HepG2 (cell line): Measurements from ENCODE around the gene CNP. TPM values are rescaled to one million over a fixed set of nuclear protein-coding genes. Genes with fewer than 3 reads are reported as not detected.

Experiments used
- BHLHE40 ChIP-seq: IDR thresholded peaks from 2 replicates; pipeline ENCODE4 v1.6.1; 2011; ENCODE audit warnings: low read length, improper control_type of control experiment
- ELF1 ChIP-seq: sonication (generic); formaldehyde crosslinking; IDR thresholded peaks from 2 replicates; pipeline ENCODE4 v1.4.0; 2020; ENCODE audit warnings: missing genetic modification reagents
- KDM2A ChIP-seq: sonication (generic); formaldehyde crosslinking; IDR thresholded peaks from 2 replicates; pipeline ENCODE4 v1.4.0; 2020; ENCODE audit warnings: low read depth, missing genetic modification reagents, borderline replicate concordance
- MAFK ChIP-seq, 2 experiments: IDR thresholded peaks in 1 of 2; conservative IDR thresholded peaks in 1 of 2; 2 replicates each; pipeline ENCODE4 v1.6.1; 2011; ENCODE audit warnings: improper control_type of control experiment in 2 of 2, low read length in 2 of 2
- NFYB ChIP-seq: sonication (generic); formaldehyde crosslinking; IDR thresholded peaks from 2 replicates; pipeline ENCODE4 v1.4.0; 2020; ENCODE audit warnings: missing genetic modification reagents
- RXRA ChIP-seq: sonication (generic); formaldehyde crosslinking; IDR thresholded peaks from 2 replicates; pipeline ENCODE4 v1.5.1; 2020; ENCODE audit warnings: missing genetic modification reagents
- TAF1 ChIP-seq: sonication (generic); formaldehyde crosslinking; IDR thresholded peaks from 2 replicates; pipeline ENCODE4 v1.4.0; 2020; ENCODE audit warnings: missing genetic modification reagents
- ZBTB8A ChIP-seq: sonication (generic); formaldehyde crosslinking; IDR thresholded peaks from 2 replicates; pipeline ENCODE4 v1.4.0; 2020; ENCODE audit warnings: mild to moderate bottlenecking, low read depth, missing genetic modification reagents, borderline replicate concordance
- ZFP36L2 ChIP-seq: sonication (generic); formaldehyde crosslinking; IDR thresholded peaks from 2 replicates; pipeline ENCODE4 v1.4.0; 2020; ENCODE audit warnings: missing genetic modification reagents
- ZNF263 ChIP-seq: sonication (generic); formaldehyde crosslinking; IDR thresholded peaks from 2 replicates; pipeline ENCODE4 v1.4.0; 2020; ENCODE audit warnings: missing genetic modification reagents
- ZNF572 ChIP-seq: sonication (generic); formaldehyde crosslinking; IDR thresholded peaks from 2 replicates; pipeline ENCODE4 v1.5.1; 2020; ENCODE audit warnings: mild to moderate bottlenecking, missing genetic modification reagents
- ZNF703 ChIP-seq: sonication (generic); formaldehyde crosslinking; IDR thresholded peaks from 2 replicates; pipeline ENCODE4 v1.5.1; 2020; ENCODE audit warnings: missing genetic modification reagents, mild to moderate bottlenecking, moderate library complexity, borderline replicate concordance
- ZNF749 ChIP-seq: sonication (generic); formaldehyde crosslinking; IDR thresholded peaks from 2 replicates; pipeline ENCODE4 v1.8.0; 2022; ENCODE audit warnings: mild to moderate bottlenecking, missing genetic modification reagents, moderate library complexity, borderline replicate concordance
- polyA plus RNA-seq, 8 experiments: library from polyadenylated mRNA; depleted of rRNA in 3 of 8; stranded (reverse) in 7 of 8; unstranded in 1 of 8; fragments of >200 nt; fragmentation: Illumina TruSeq in 4 of 8; extraction: Trizol in 4 of 8; gene quantifications; 2 replicates each; pipeline versions ENCODE4 v1.2.1 to v1.2.3, GENCODE V29; 2011 to 2016; ENCODE audit warnings: low read depth in 4 of 8, missing spikeins in 1 of 8, mixed read lengths in 1 of 8; ENCODE audit not compliant: insufficient read depth in 1 of 8
- total RNA-seq, 5 experiments: library from RNA; depleted of rRNA; stranded (reverse); fragments of >200 nt; fragmentation: Illumina TruSeq; extraction: Trizol; gene quantifications; 2 replicates each; pipeline ENCODE4 v1.2.3, GENCODE V29; 2016; ENCODE audit warnings: low read depth in 1 of 5
- TF ChIP-seq, protein P1 (sequence below), 2 experiments: sonication (generic) in 1 of 2; formaldehyde crosslinking in 1 of 2; IDR thresholded peaks; 2 replicates each; pipeline versions ENCODE4 v1.4.0 to v1.6.1; 2016 to 2020; ENCODE audit warnings: borderline replicate concordance in 1 of 2, low read depth in 1 of 2, mild to moderate bottlenecking in 1 of 2, missing genetic modification reagents in 1 of 2
- TF ChIP-seq, protein P2 (sequence below): sonication (generic); formaldehyde crosslinking; IDR thresholded peaks from 2 replicates; pipeline ENCODE4 v1.8.1; 2023; ENCODE audit warnings: mild to moderate bottlenecking, inconsistent platforms, moderate library complexity, missing genetic modification reagents, borderline replicate concordance
- TF ChIP-seq, protein P3 (sequence below): sonication (generic); formaldehyde crosslinking; IDR thresholded peaks from 2 replicates; pipeline ENCODE4 v1.5.1; 2020; ENCODE audit warnings: mild to moderate bottlenecking, missing genetic modification reagents
- TF ChIP-seq, protein P4 (sequence below): sonication (generic); formaldehyde crosslinking; IDR thresholded peaks from 2 replicates; pipeline ENCODE4 v1.5.0; 2020; ENCODE audit warnings: mild to moderate bottlenecking, missing genetic modification reagents

CNP gene
- total and polyA plus RNA-seq, 2 of the 13 experiments (the other 11 are each of a cell fraction or from before 2014, with no cell fraction given): 97.2 to 161 TPM

DNA sequence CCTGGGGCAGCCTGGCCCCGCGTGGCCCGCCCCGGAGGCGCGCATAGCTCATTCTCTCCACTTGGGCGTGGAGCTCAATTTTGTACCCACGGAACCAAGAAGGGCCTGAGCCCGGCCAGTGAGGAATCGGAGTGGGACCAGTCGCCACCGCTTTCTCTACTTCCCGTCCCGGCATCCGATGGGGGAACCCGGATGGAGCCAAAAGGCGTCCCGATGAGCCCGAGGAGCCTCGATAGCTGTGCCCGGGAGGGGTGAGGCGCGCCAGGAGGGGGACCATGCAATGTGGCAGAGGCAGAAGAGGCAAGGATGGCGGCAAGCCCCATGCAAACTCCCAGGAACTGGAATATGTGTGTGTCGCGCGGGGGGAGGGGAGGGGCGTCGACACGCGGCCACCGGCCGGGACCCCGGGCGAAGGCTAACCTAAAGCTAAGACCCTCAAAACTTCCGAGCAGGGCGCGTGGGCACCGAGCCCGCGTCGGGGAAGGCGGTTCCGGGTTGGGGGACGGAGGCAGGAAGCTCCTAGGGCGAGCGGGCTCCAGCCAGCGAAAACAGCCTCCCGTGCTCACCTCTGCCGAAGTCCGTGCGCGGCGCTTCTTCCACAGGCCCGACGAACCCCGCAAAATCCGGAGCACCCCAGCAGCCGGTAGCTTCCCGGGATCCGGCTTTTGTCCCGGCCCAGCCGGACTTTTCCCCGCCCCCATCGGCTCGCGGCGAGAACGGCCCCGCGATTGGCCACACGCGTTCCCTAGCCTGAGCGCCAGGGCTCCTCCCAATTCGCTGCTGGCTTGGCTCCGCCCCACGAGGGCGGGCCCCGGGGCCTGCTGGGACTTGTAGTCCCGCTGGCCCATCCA, 48.1 kb upstream of the CNP start, which contains the start of gene ACLY (continued):
- TF ChIP-seq, protein P1, sequence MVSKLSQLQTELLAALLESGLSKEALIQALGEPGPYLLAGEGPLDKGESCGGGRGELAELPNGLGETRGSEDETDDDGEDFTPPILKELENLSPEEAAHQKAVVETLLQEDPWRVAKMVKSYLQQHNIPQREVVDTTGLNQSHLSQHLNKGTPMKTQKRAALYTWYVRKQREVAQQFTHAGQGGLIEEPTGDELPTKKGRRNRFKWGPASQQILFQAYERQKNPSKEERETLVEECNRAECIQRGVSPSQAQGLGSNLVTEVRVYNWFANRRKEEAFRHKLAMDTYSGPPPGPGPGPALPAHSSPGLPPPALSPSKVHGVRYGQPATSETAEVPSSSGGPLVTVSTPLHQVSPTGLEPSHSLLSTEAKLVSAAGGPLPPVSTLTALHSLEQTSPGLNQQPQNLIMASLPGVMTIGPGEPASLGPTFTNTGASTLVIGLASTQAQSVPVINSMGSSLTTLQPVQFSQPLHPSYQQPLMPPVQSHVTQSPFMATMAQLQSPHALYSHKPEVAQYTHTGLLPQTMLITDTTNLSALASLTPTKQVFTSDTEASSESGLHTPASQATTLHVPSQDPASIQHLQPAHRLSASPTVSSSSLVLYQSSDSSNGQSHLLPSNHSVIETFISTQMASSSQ (IDR thresholded peaks at IDR 0.05; ENCODE audit: low read depth): no peak
- TF ChIP-seq, protein P1 (CRISPR knock-in tag; IDR thresholded peaks at IDR 0.05; ENCODE audit: borderline replicate concordance): peak; percentile 57; the same call in 1 of the 2 replicates
- TF ChIP-seq BHLHE40 (no peak), KDM2A (CRISPR knock-in tag) (0 out of 2 replicates have a peak, but pooled peaks have one; percentile 39), ZNF749 (CRISPR knock-in tag) (no peak), TAF1 (CRISPR knock-in tag) (peak; percentile 88), ZBTB8A (CRISPR knock-in tag) (no peak), RXRA (peak; percentile 3; the same call in 1 of the 2 replicates), ELF1 (CRISPR knock-in tag) (peak; percentile 75), ZNF263 (CRISPR knock-in tag) (0 out of 2 replicates have a peak, but pooled peaks have one; percentile 5), ZNF572 (CRISPR knock-in tag) (no peak), ZNF703 (CRISPR knock-in tag) (no peak), ZFP36L2 (no peak; the same call in 1 of the 2 replicates), MAFK (conservative IDR thresholded peaks at IDR 0.05 in 1 of 2, IDR thresholded peaks at IDR 0.05 in 1 of 2; ENCODE audit: low read length in 2 of 2) (no peak), NFYB (peak; percentile 92)
- TF ChIP-seq, protein P2, sequence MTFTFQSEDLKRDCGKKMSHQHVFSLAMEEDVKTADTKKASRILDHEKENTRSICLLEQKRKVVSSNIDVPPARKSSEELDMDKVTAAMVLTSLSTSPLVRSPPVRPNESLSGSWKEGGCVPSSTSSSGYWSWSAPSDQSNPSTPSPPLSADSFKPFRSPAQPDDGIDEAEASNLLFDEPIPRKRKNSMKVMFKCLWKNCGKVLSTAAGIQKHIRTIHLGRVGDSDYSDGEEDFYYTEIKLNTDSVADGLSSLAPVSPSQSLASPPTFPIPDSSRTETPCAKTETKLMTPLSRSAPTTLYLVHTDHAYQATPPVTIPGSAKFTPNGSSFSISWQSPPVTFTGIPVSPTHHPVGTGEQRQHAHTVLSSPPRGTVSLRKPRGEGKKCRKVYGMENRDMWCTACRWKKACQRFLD (CRISPR knock-in tag): peak; percentile 33; the same call in 1 of the 2 replicates
- TF ChIP-seq, protein P3, sequence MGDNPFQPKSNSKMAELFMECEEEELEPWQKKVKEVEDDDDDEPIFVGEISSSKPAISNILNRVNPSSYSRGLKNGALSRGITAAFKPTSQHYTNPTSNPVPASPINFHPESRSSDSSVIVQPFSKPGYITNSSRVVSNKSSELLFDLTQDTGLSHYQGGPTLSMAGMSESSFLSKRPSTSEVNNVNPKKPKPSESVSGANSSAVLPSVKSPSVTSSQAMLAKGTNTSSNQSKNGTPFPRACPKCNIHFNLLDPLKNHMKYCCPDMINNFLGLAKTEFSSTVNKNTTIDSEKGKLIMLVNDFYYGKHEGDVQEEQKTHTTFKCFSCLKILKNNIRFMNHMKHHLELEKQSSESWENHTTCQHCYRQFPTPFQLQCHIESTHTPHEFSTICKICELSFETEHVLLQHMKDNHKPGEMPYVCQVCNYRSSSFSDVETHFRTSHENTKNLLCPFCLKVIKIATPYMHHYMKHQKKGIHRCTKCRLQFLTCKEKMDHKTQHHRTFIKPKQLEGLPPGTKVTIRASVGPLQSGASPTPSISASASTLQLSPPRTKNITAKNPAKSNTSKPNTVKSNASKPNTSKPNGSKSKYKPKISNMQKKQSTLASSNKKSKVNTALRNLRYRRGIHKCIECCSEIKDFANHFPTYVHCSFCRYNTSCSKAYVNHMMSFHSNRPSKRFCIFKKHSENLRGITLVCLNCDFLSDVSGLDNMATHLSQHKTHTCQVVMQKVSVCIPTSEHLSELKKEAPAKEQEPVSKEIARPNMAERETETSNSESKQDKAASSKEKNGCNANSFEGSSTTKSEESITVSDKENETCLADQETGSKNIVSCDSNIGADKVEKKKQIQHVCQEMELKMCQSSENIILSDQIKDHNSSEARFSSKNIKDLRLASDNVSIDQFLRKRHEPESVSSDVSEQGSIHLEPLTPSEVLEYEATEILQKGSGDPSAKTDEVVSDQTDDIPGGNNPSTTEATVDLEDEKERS (CRISPR knock-in tag): no peak; the same call in 1 of the 2 replicates
- TF ChIP-seq, protein P4, sequence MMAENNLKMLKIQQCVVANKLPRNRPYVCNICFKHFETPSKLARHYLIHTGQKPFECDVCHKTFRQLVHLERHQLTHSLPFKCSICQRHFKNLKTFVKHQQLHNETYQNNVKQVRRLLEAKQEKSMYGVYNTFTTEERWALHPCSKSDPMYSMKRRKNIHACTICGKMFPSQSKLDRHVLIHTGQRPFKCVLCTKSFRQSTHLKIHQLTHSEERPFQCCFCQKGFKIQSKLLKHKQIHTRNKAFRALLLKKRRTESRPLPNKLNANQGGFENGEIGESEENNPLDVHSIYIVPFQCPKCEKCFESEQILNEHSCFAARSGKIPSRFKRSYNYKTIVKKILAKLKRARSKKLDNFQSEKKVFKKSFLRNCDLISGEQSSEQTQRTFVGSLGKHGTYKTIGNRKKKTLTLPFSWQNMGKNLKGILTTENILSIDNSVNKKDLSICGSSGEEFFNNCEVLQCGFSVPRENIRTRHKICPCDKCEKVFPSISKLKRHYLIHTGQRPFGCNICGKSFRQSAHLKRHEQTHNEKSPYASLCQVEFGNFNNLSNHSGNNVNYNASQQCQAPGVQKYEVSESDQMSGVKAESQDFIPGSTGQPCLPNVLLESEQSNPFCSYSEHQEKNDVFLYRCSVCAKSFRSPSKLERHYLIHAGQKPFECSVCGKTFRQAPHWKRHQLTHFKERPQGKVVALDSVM (CRISPR knock-in tag): 0 out of 2 replicates have a peak, but pooled peaks have one; percentile 5
